Astrocyte (in vitro differentiated cells and primary cell): Measurements from ENCODE around the gene ANO8.

ENCODE experiments used
- EZH2 ChIP-seq: IDR thresholded peaks from 2 replicates; pipeline ENCODE4 v1.6.1; 2012; ENCODE audit warnings: mild to moderate bottlenecking, low read length, inconsistent platforms; ENCODE audit not compliant: insufficient read depth
- TF ChIP-seq, protein P1 (sequence below): IDR thresholded peaks from 2 replicates; pipeline ENCODE4 v1.5.1; 2011; ENCODE audit warnings: low read depth, mild to moderate bottlenecking, inconsistent platforms, low read length, moderate library complexity; ENCODE audit not compliant: insufficient read depth

DNA sequence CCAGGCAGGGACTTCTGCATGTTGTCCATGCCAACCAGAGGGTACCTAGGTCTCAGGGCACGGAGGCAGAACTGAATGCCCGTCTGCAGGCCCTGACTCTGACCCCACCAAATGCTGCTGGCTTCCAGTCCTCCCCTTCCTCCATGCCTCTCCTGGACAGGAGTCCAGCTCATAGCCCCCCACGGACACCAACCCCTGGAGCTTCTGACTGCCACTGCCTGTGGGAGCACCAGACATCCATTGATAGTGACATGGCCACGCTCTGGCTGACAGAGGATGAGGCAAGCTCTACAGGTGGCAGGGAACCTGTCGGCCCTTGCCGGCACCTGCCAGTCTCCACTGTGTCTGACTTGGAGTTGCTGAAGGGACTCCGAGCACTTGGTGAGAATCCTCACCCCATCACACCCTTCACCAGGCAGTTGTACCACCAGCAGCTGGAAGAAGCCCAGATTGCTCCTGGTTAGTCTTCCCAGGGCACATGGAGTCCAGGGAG, 51.1 kb downstream of the ANO8 start:
- TF ChIP-seq, protein P1, sequence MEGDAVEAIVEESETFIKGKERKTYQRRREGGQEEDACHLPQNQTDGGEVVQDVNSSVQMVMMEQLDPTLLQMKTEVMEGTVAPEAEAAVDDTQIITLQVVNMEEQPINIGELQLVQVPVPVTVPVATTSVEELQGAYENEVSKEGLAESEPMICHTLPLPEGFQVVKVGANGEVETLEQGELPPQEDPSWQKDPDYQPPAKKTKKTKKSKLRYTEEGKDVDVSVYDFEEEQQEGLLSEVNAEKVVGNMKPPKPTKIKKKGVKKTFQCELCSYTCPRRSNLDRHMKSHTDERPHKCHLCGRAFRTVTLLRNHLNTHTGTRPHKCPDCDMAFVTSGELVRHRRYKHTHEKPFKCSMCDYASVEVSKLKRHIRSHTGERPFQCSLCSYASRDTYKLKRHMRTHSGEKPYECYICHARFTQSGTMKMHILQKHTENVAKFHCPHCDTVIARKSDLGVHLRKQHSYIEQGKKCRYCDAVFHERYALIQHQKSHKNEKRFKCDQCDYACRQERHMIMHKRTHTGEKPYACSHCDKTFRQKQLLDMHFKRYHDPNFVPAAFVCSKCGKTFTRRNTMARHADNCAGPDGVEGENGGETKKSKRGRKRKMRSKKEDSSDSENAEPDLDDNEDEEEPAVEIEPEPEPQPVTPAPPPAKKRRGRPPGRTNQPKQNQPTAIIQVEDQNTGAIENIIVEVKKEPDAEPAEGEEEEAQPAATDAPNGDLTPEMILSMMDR, result no peak
- TF ChIP-seq EZH2, result no peak
